ENCODE data around the gene TNRC6C. TPM values are rescaled to one million over a fixed set of nuclear protein-coding genes. Genes with fewer than 3 reads are reported as not detected.

Gene TNRC6C
- total and polyA plus RNA-seq, 2 experiments from 2014 or later = 4.2 to 5.6 TPM

DNA sequence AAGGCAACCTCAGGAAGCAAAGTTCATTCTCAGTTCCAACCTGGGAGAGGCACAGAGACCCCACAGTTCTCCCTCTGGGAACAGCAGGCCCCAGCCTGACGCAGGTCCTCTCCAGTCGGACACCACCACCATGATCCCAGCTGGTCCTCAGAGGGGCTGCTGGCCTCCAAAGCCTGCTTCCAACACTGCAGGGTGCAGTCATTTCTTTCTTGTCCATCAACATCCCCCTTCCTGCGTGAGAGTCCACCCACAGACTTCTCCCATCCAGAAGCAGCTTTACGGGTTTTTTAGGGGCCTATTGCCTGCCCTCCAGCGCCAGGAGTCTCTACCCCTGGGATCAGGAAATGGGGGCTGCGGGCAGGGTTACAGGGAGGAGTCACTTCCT, 29.3 kb upstream of the TNRC6C start:
- Histone ChIP-seq H3K9me2 (replicated peaks; ENCODE audit: insufficient read depth) (no peaks in the 10 kb centered on the region), H2AFZ (no peak overlapping the region), H3K4me3 (no peak overlapping the region), H3K9me3 (ENCODE audit: low read depth) (no peaks in the 10 kb centered on the region), H4K20me1 (ENCODE audit: insufficient read depth, poor library complexity, severe bottlenecking) (no peaks in the 10 kb centered on the region), H3K4me2 (no peak overlapping the region), H3K36me3 (replicated peaks; ENCODE audit: insufficient read depth, low read depth) (no peaks in the 10 kb centered on the region), H3K27ac (no peak overlapping the region), H3K4me1 (ENCODE audit: insufficient read depth) (no peaks in the 10 kb centered on the region), H3K79me2 (no peaks in the 10 kb centered on the region), H3K27me3 (peaks cover 29% of the 10 kb centered on the region)
- DNase-seq (ENCODE audit: low spot score) = no peak
- 87% methylated on average over 6 of the region's 6 CpGs for WGBS (ENCODE audit: low lambda C conversion rate, missing lambda C conversion rate)
- no peak for TF ChIP-seq EZH2 (IDR thresholded peaks at IDR 0.05; ENCODE audit: borderline replicate concordance)
- TF ChIP-seq EZH2phosphoT487 (IDR thresholded peaks at IDR 0.05; ENCODE audit: low read depth, severe bottlenecking, unreplicated experiment) = no peak
- TF ChIP-seq, protein P1, sequence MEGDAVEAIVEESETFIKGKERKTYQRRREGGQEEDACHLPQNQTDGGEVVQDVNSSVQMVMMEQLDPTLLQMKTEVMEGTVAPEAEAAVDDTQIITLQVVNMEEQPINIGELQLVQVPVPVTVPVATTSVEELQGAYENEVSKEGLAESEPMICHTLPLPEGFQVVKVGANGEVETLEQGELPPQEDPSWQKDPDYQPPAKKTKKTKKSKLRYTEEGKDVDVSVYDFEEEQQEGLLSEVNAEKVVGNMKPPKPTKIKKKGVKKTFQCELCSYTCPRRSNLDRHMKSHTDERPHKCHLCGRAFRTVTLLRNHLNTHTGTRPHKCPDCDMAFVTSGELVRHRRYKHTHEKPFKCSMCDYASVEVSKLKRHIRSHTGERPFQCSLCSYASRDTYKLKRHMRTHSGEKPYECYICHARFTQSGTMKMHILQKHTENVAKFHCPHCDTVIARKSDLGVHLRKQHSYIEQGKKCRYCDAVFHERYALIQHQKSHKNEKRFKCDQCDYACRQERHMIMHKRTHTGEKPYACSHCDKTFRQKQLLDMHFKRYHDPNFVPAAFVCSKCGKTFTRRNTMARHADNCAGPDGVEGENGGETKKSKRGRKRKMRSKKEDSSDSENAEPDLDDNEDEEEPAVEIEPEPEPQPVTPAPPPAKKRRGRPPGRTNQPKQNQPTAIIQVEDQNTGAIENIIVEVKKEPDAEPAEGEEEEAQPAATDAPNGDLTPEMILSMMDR (IDR thresholded peaks at IDR 0.05; ENCODE audit: poor library complexity) = no peak

DNA sequence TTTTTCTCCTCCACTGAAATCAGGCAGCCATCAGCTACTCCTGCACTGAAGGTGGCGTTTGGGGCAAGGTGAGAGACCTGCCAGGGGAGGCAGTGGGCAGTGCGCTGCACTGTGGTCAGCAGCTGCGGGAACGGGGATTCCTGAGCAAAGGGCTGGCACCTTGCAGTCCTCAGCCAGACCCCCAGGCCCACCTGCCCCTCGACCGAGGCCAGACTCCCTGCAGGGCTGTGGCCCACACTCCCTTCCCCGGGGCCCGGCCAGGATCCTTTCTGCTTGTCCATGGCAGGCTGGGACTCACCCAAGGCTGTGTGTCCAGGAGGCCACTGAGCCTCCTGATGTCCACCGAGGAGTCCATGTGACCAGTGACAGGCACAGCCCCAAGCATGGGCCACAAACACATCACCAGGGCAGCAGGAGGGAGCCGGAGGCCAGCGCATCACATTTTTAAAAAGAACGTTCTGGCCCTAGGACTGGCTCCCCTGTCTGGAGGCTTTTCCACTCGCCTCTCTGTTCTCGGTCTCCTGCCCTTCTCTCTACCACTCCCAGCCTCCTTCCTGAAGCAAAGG, 28.5 kb upstream of the TNRC6C start:
- H3K4me1 ChIP-seq (ENCODE audit: insufficient read depth) = peaks cover 2% of the 10 kb centered on the region
- H3K27ac ChIP-seq = no peak overlapping the region
- H3K4me3 ChIP-seq = no peak overlapping the region
- H3K9me3 ChIP-seq (ENCODE audit: low read depth) = no peaks in the 10 kb centered on the region
- peaks cover 26% of the 10 kb centered on the region for H3K27me3 ChIP-seq
- no peaks in the 10 kb centered on the region for H3K9me2 ChIP-seq (replicated peaks; ENCODE audit: insufficient read depth)
- H2AFZ ChIP-seq = no peak overlapping the region
- H3K36me3 ChIP-seq (replicated peaks; ENCODE audit: insufficient read depth, low read depth) = no peaks in the 10 kb centered on the region
- no peaks in the 10 kb centered on the region for H3K79me2 ChIP-seq
- WGBS (ENCODE audit: low lambda C conversion rate, missing lambda C conversion rate) = 89% methylated on average over 12 of the region's 14 CpGs
- H3K4me2 ChIP-seq = no peak overlapping the region
- DNase-seq (ENCODE audit: low spot score) = no peak
- TF ChIP-seq, protein P1 (IDR thresholded peaks at IDR 0.05; ENCODE audit: poor library complexity) = no peak
- no peak for TF ChIP-seq EZH2phosphoT487 (IDR thresholded peaks at IDR 0.05; ENCODE audit: low read depth, severe bottlenecking, unreplicated experiment)
- no peak for TF ChIP-seq EZH2 (IDR thresholded peaks at IDR 0.05; ENCODE audit: borderline replicate concordance)
- no peaks in the 10 kb centered on the region for H4K20me1 ChIP-seq (ENCODE audit: insufficient read depth, poor library complexity, severe bottlenecking)

DNA sequence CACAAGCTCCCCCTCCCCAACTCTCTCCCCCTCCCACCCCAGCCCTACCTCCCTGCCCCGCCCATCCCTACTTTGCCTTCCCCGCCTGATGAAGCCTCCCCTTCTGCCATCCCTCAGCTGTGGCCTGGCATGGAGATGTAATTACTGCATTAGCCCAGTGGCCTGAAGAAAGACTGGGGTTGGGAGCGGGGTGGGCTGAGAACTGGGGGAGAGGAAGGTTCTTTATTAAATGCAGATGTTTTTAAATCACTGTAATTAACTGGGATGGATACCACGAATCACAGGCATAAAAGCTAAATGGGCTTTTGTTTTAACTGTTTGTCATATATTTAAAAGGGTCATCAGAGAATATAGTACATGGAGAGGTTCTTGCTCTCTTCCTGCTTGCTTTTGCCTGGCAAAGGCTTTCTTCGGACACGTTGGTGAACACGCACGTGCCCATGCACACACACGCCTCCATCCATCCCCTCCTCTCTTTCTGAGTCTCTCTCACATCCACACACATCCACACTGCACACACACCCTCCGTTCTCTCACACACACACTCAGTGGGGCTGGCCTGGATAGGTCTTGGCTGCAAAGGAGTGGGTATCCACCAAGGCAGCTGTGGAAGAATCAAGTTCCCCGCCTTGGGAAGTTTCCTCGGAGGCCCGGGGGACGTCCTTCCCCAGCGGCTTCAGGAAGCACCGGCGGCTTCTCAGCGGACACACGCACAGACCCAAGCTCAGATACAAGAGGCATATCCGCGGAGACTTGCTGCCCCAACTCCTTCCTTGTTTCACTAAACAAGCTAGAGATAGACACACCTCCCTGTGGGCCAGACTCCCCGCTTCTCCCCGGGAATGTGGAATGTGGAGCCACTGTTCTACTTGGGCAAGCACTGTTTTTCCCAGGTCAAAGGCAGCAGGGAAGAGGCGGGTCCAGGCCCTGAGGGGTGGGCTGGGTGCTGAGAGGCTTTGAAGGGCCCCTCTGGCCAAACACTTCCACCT, 27.4 kb upstream of the TNRC6C start:
- TF ChIP-seq, protein P1 (IDR thresholded peaks at IDR 0.05; ENCODE audit: poor library complexity) = no peak
- no peak for TF ChIP-seq EZH2phosphoT487 (IDR thresholded peaks at IDR 0.05; ENCODE audit: low read depth, severe bottlenecking, unreplicated experiment)
- TF ChIP-seq EZH2 (IDR thresholded peaks at IDR 0.05; ENCODE audit: borderline replicate concordance) = no peak
- Histone ChIP-seq H3K4me2 (peak overlapping the region; percentile 12), H3K36me3 (replicated peaks; ENCODE audit: insufficient read depth, low read depth) (no peaks in the 10 kb centered on the region), H3K4me3 (no peak overlapping the region), H3K27ac (peak overlapping the region; percentile 63), H2AFZ (no peak overlapping the region), H3K9me2 (replicated peaks; ENCODE audit: insufficient read depth) (no peaks in the 10 kb centered on the region), H4K20me1 (ENCODE audit: insufficient read depth, poor library complexity, severe bottlenecking) (no peaks in the 10 kb centered on the region), H3K4me1 (ENCODE audit: insufficient read depth) (peaks cover 4% of the 10 kb centered on the region), H3K27me3 (peaks cover 26% of the 10 kb centered on the region), H3K9me3 (ENCODE audit: low read depth) (no peaks in the 10 kb centered on the region), H3K79me2 (no peaks in the 10 kb centered on the region)
- WGBS (ENCODE audit: low lambda C conversion rate, missing lambda C conversion rate) = 48% methylated on average over 24 of the region's 24 CpGs
- DNase-seq (ENCODE audit: low spot score) = no peak

Measured in hepatocyte (in vitro differentiated cells).